Panc1 (cell line): ENCODE measurements around the gene TRPV5.

Experiments used
- CTCF ChIP-seq: fragments of 450-650 bp; IDR thresholded peaks from 2 replicates; pipeline ENCODE4 v1.5.1; 2017; ENCODE audit warnings: mild to moderate bottlenecking
- POLR2AphosphoS5 ChIP-seq: IDR thresholded peaks from 2 replicates; pipeline ENCODE4 v1.6.1; 2012; ENCODE audit warnings: mild to moderate bottlenecking, low read depth, low read length, moderate library complexity
- REST ChIP-seq, 2 experiments: IDR thresholded peaks; 2 replicates each; pipeline ENCODE4 v1.6.1; 2011 to 2012; ENCODE audit warnings: low read depth in 2 of 2, control low read depth in 1 of 2, low read length in 1 of 2, mild to moderate bottlenecking in 1 of 2, moderate library complexity in 1 of 2; ENCODE audit not compliant: insufficient read depth in 1 of 2
- SIN3A ChIP-seq: IDR thresholded peaks from 2 replicates; pipeline ENCODE4 v1.6.1; 2012; ENCODE audit warnings: low read depth, mild to moderate bottlenecking, low read length, moderate library complexity, borderline replicate concordance; ENCODE audit not compliant: insufficient read depth

GRCh38 chr7:142894985-142895593, 38.5 kb downstream of the TRPV5 start:
- TF ChIP-seq CTCF: no peak
- no peak for TF ChIP-seq REST (IDR thresholded peaks at IDR 0.05; ENCODE audit: insufficient read depth in 1 of 2, low read depth in 2 of 2, low read length in 1 of 2)
- no peak for TF ChIP-seq POLR2AphosphoS5
- TF ChIP-seq SIN3A: no peak
